HL-60/S4 treated with retinoic acid at 250 ng/mL for 4 days and 3 days (cell line): ENCODE data around the gene ASGR1.

Source experiments
- in situ Hi-C: fragments of 300-500 bp; cut with MboI; formaldehyde crosslinking; loops from 2 replicates; pipeline ENCODE4 v1.7.0; 2022; ENCODE audit warnings: low sequenced_read_pairs

Gene ASGR1

GRCh38 chr17:7216242-7217112 is 37.3 kb upstream of the ASGR1 start:
- in situ Hi-C loops = no loop called here

GRCh38 chr17:7215652-7216180 is 36.5 kb upstream of the ASGR1 start:
- in situ Hi-C loops = no loop called here

- in situ Hi-C loops = no loop called here
These were observed 36.0 kb upstream of the ASGR1 start for GRCh38 chr17:7215136-7215638.

GRCh38 chr17:7214300-7215135 is 35.3 kb upstream of the ASGR1 start:
- in situ Hi-C loops = no loop called here

- in situ Hi-C loops = no loop called here
These were observed 34.7 kb upstream of the ASGR1 start for GRCh38 chr17:7213895-7214299.

- in situ Hi-C loops = no loop called here
These were observed 32.5 kb upstream of the ASGR1 start for GRCh38 chr17:7211491-7212273.

GRCh38 chr17:7208754-7209460 is 29.7 kb upstream of the ASGR1 start:
- in situ Hi-C loops = no loop called here

GRCh38 chr17:7208027-7208571 is 28.9 kb upstream of the ASGR1 start:
- in situ Hi-C loops = no loop called here

- in situ Hi-C loops = no loop called here
These were observed 28.2 kb upstream of the ASGR1 start for GRCh38 chr17:7207120-7208001.

GRCh38 chr17:7205561-7205960 is 26.4 kb upstream of the ASGR1 start:
- in situ Hi-C loops = no loop called here

- in situ Hi-C loops = no loop called here
These were observed 25.8 kb upstream of the ASGR1 start for GRCh38 chr17:7204828-7205461.

GRCh38 chr17:7204336-7204735 is 25.2 kb upstream of the ASGR1 start:
- in situ Hi-C loops = no loop called here

- in situ Hi-C loops = no loop called here
These were observed 24.2 kb upstream of the ASGR1 start for GRCh38 chr17:7203391-7203790.

- in situ Hi-C loops = no loop called here
These were observed 17.7 kb upstream of the ASGR1 start for GRCh38 chr17:7196651-7197401.

GRCh38 chr17:7195971-7196370 is 16.8 kb upstream of the ASGR1 start:
- in situ Hi-C loops = no loop called here

GRCh38 chr17:7192271-7192937 is 13.2 kb upstream of the ASGR1 start:
- in situ Hi-C loops = no loop called here
